Right lobe of liver (tissue), 6 donors: ENCODE results near the gene SH3RF1. TPM values are rescaled to one million over a fixed set of nuclear protein-coding genes. Genes with fewer than 3 reads are reported as not detected.
A peak's percentile ranks its signal among the peaks of the same experiment; 100 is the strongest.
"Not testable (repeated sequence)": the region's sequence is repeated elsewhere in the genome, so short reads cannot be mapped to it uniquely, and the experiment has no call there.

Source experiments
- ATAC-seq, 4 donors: fragments of 200-7000 bp; cut with Tn5 transposase; one replicate each; pipeline ENCODE4 v1.9.1; 2020; ENCODE audit warnings: mild to moderate bottlenecking in 4 of 4, moderate library complexity in 4 of 4
- DNase-seq, 3 donors: peaks; one replicate each; pipeline ENCODE4 v3.0.0-alpha.2; 2020
- H3K27ac ChIP-seq, 3 donors: fragments of 200-600 bp; one replicate each; pipeline ENCODE4 v1.8.0; 2022
- H3K27me3 ChIP-seq, 2 donors: fragments of 200-600 bp; one replicate each; pipeline ENCODE4 v1.8.0; 2022
- H3K36me3 ChIP-seq, 4 donors: fragments of 200-600 bp; sonication (generic) in 1 of 4; one replicate each; pipeline versions ENCODE4 v1.5.1 to v1.8.0; 2017 to 2022; ENCODE audit warnings: control low read depth in 1 of 4
- H3K4me1 ChIP-seq, 4 donors: fragments of 200-600 bp; sonication (generic) in 1 of 4; one replicate each; pipeline versions ENCODE4 v1.5.1 to v1.8.0; 2017 to 2022; ENCODE audit warnings: control low read depth in 1 of 4
- H3K4me3 ChIP-seq, 3 donors: fragments of 200-600 bp; one replicate each; pipeline ENCODE4 v1.8.0; 2022
- H3K9me3 ChIP-seq, 4 donors: fragments of 200-600 bp; sonication (generic) in 1 of 4; one replicate each; pipeline versions ENCODE4 v1.5.1 to v1.8.0; 2017 to 2022; ENCODE audit warnings: control low read depth in 1 of 4
- CTCF ChIP-seq, 4 donors: fragments of 200-600 bp in 3 of 4; fragments of 450-650 bp in 1 of 4; IDR thresholded peaks; one replicate each; pipeline versions ENCODE4 v1.5.1 to v1.8.0; 2016 to 2022; ENCODE audit warnings: antibody characterized with exemption in 4 of 4, mild to moderate bottlenecking in 2 of 4
- POLR2A ChIP-seq: fragments of 450-650 bp; IDR thresholded peaks from one replicate; pipeline ENCODE4 v1.6.1; 2017; ENCODE audit warnings: antibody characterized with exemption, mild to moderate bottlenecking
- WGBS: methylation state at CpG from one replicate; pipeline ENCODE4 v1.1.6; 2018; ENCODE audit warnings: low coverage, low lambda C conversion rate; ENCODE audit not compliant: insufficient coverage; ENCODE audit errors: missing lambda C conversion rate; 5-methylcytosine and 5-hydroxymethylcytosine counted together
- intact Hi-C, 2 donors: fragments of 100-400 bp; cut with DNase I; formaldehyde crosslinking; loops; one replicate each; pipeline versions ENCODE4 v1.11.2 to v1.14.1; 2022
- total RNA-seq, 6 experiments: library from RNA; depleted of rRNA in 2 of 6; stranded (reverse); fragments of >200 nt in 2 of 6; fragmentation: NEBNext Ultra II Directional in 3 of 6; extraction: Animal tissue kit (Norgen Biotek cat#: 25700) in 3 of 6; gene quantifications; one replicate each; pipeline versions ENCODE4 v1.1.0 to v1.2.4, GENCODE V29; 2016 to 2023
- donor health status: DM: no; HTN: yes; CAD: no.
- donor health status: DM: no; HTN: no; CAD: no.
- donor health status: DM: no; HTN: no; CAD: no.
- donor health status: DM: no; HTN: yes; CAD: no.
- donor health status: DM: no; HTN: yes; CAD: no.

The SH3RF1 gene
- total RNA-seq, 6 experiments from 2014 or later, result 5.5 to 11.0 (median 7.3) TPM

- DNase-seq, result no peak
- no peak for ATAC-seq
- H3K27ac ChIP-seq, result no peak overlapping the region
- H3K36me3 ChIP-seq, result no peaks in the 10 kb centered on the region
- intact Hi-C loops, result no loop called here
- TF ChIP-seq CTCF (IDR thresholded peaks at IDR 0.05) (no peak), POLR2A (no peak)
- H3K4me3 ChIP-seq, result no peak overlapping the region
- no peaks in the 10 kb centered on the region for H3K27me3 ChIP-seq
- peaks cover 0 to 33% (median 7%) of the 10 kb centered on the region in 4 donors for H3K4me1 ChIP-seq
- no peaks in the 10 kb centered on the region for H3K9me3 ChIP-seq
- 75% methylated on average over 3 of the region's 3 CpGs for WGBS
Observed at GRCh38 chr4:169199184-169199583, 71.6 kb downstream of the SH3RF1 start.

- intact Hi-C loops, result no loop called here
- no peaks in the 10 kb centered on the region for H3K27me3 ChIP-seq
- no peaks in the 10 kb centered on the region for H3K36me3 ChIP-seq
- H3K9me3 ChIP-seq, result no peaks in the 10 kb centered on the region
- ATAC-seq (no peak), DNase-seq (no peak)
- no peak overlapping the region for H3K4me3 ChIP-seq
- no peak for TF ChIP-seq POLR2A
- TF ChIP-seq CTCF (IDR thresholded peaks at IDR 0.05), result no peak
- H3K27ac ChIP-seq, result no peak overlapping the region
- peaks cover 0 to 33% (median 7%) of the 10 kb centered on the region in 4 donors for H3K4me1 ChIP-seq
Observed at GRCh38 chr4:169198167-169198566, 72.6 kb downstream of the SH3RF1 start.

GRCh38 chr4:169197206-169197605 is 73.5 kb downstream of the SH3RF1 start:
- intact Hi-C loops, result not testable (repeated sequence)

GRCh38 chr4:169195032-169195431 is 75.7 kb downstream of the SH3RF1 start:
- no peaks in the 10 kb centered on the region for H3K36me3 ChIP-seq
- no peaks in the 10 kb centered on the region for H3K9me3 ChIP-seq
- H3K4me3 ChIP-seq, result no peak overlapping the region
- DNase-seq, result no peak
- peaks cover 0 to 2% (median 0%) of the 10 kb centered on the region in 4 donors for H3K4me1 ChIP-seq
- no peaks in the 10 kb centered on the region for H3K27me3 ChIP-seq
- ATAC-seq, result no peak
- TF ChIP-seq CTCF (IDR thresholded peaks at IDR 0.05) (no peak), POLR2A (no peak)
- no peak overlapping the region for H3K27ac ChIP-seq
- intact Hi-C loops, result no loop called here

More at GRCh38 chr4:169197206-169197605, 73.5 kb downstream of the SH3RF1 start:
- H3K27me3 ChIP-seq, H3K36me3 ChIP-seq, H3K9me3 ChIP-seq, H3K27ac ChIP-seq, H3K4me3 ChIP-seq, DNase-seq: not testable (repeated sequence)
- peaks cover 0 to 24% (median 7%) of the 10 kb centered on the region in 4 donors for H3K4me1 ChIP-seq
- 45% methylated on average over 10 of the region's 11 CpGs for WGBS
- ATAC-seq, result peak in 2 of 4 donors; percentile 19 to 36

GRCh38 chr4:169189968-169190367 is 80.8 kb downstream of the SH3RF1 start:
- intact Hi-C loops, H3K4me3 ChIP-seq, H3K9me3 ChIP-seq, H3K27me3 ChIP-seq, H3K4me1 ChIP-seq, H3K36me3 ChIP-seq, H3K27ac ChIP-seq, ATAC-seq, DNase-seq: not testable (repeated sequence)
- WGBS, result 59% methylated on average over 2 of the region's 2 CpGs

- no peak for ATAC-seq
- intact Hi-C loops, result no loop called here
- WGBS, result 61% methylated on average over 4 of the region's 4 CpGs
- Histone ChIP-seq H3K9me3 (no peaks in the 10 kb centered on the region), H3K4me3 (no peak overlapping the region), H3K4me1 (peaks cover 0 to 3% (median 0%) of the 10 kb centered on the region in 4 donors), H3K27ac (no peak overlapping the region), H3K27me3 (no peaks in the 10 kb centered on the region), H3K36me3 (no peaks in the 10 kb centered on the region)
- no peak for TF ChIP-seq CTCF (IDR thresholded peaks at IDR 0.05)
- no peak for TF ChIP-seq POLR2A
- DNase-seq, result no peak
Observed at GRCh38 chr4:169189372-169189771, 81.4 kb downstream of the SH3RF1 start.
